Hematopoietic multipotent progenitor cell (in vitro differentiated cells): ENCODE measurements around the gene SSNA1. TPM values are rescaled to one million over a fixed set of nuclear protein-coding genes. Genes with fewer than 3 reads are reported as not detected.

Experiments used
- DNase-seq, 3 donors: peaks; one replicate each; pipeline ENCODE4 v3.0.0-alpha.2; 2011 to 2015; ENCODE audit warnings: low read depth in 2 of 3, low spot score in 2 of 3
- total RNA-seq: library from RNA; depleted of rRNA; stranded (reverse); fragments of >200 nt; gene quantifications from one replicate; pipeline ENCODE4 v1.2.3, GENCODE V29; 2012

SSNA1 gene
- total RNA-seq, 1 donor: 78.4 TPM

- DNase-seq: no peak
Observed at GRCh38 chr9:137217276-137218211, 29.1 kb downstream of the SSNA1 start.

- DNase-seq: no peak
Observed at GRCh38 chr9:137218212-137218753, 29.8 kb downstream of the SSNA1 start.

GRCh38 chr9:137218754-137219271 is 30.3 kb downstream of the SSNA1 start:
- DNase-seq: no peak

- DNase-seq: no peak
Observed at GRCh38 chr9:137219757-137220316, 31.4 kb downstream of the SSNA1 start.

- no peak for DNase-seq
Observed at GRCh38 chr9:137220317-137221094, 32.0 kb downstream of the SSNA1 start.

GRCh38 chr9:137221095-137221505 is 32.6 kb downstream of the SSNA1 start:
- DNase-seq: no peak

- DNase-seq: no peak
Observed at GRCh38 chr9:137221506-137222111, 33.1 kb downstream of the SSNA1 start.

- DNase-seq: no peak
Observed at GRCh38 chr9:137222190-137223077, 34.0 kb downstream of the SSNA1 start, which contains the start of gene RNF208. Gene RNF208 (minus strand): TSS chr9:137222240. CDS start chr9:137221212, 1,028 bp downstream.

- peak; percentile 92 to 99 (median 99) for DNase-seq
Observed at GRCh38 chr9:137223078-137223970, 34.8 kb downstream of the SSNA1 start.

GRCh38 chr9:137224830-137225694 is 36.6 kb downstream of the SSNA1 start, which contains the start of gene CYSRT1:
Gene CYSRT1 (plus strand): TSS chr9:137225174. CDS start chr9:137225622, 448 bp downstream.
- DNase-seq: no peak

- no peak for DNase-seq
Observed at GRCh38 chr9:137225699-137226331, 37.3 kb downstream of the SSNA1 start.

- DNase-seq: no peak
Observed at GRCh38 chr9:137226338-137227053, 38.0 kb downstream of the SSNA1 start.

GRCh38 chr9:137227054-137227852 is 38.8 kb downstream of the SSNA1 start, which contains the start of gene RNF224:
Gene RNF224 (plus strand): TSS chr9:137227502. CDS start chr9:137228336, 834 bp downstream.
- peak; percentile 69 to 89 (median 75) for DNase-seq

- no peak for DNase-seq
Observed at GRCh38 chr9:137227853-137228505, 39.5 kb downstream of the SSNA1 start.
